Keratinocyte (primary cell): ENCODE measurements around the gene APOA4.

ENCODE experiments used
- CTCF ChIP-seq, 3 experiments: IDR thresholded peaks in 1 of 3; conservative IDR thresholded peaks in 1 of 3; optimal IDR thresholded peaks in 1 of 3; 2 replicates in 2 of 3; 3 replicates in 1 of 3; pipeline versions ENCODE3 to v1.5.1; 2011; ENCODE audit warnings: low read length in 3 of 3, mild to moderate bottlenecking in 3 of 3, moderate library complexity in 2 of 3, control low read depth in 1 of 3, inconsistent platforms in 1 of 3; ENCODE audit not compliant: insufficient read depth in 2 of 3; ENCODE audit errors: extremely low read depth in 1 of 3
- EZH2 ChIP-seq: IDR thresholded peaks from one replicate; pipeline ENCODE4 v1.6.1; 2012; ENCODE audit warnings: inconsistent platforms, mild to moderate bottlenecking, low read length, moderate library complexity

GRCh38 chr11:116860303-116860702, 37.2 kb upstream of the APOA4 start:
- no peak for TF ChIP-seq CTCF (optimal IDR thresholded peaks at IDR 0.05 in 1 of 3, IDR thresholded peaks at IDR 0.05 in 1 of 3, conservative IDR thresholded peaks at IDR 0.05 in 1 of 3; ENCODE audit: extremely low read depth in 1 of 3, insufficient read depth in 2 of 3, low read length in 3 of 3)
- TF ChIP-seq EZH2 = no peak
